ENCODE measurements around the gene DPF1.

DNA sequence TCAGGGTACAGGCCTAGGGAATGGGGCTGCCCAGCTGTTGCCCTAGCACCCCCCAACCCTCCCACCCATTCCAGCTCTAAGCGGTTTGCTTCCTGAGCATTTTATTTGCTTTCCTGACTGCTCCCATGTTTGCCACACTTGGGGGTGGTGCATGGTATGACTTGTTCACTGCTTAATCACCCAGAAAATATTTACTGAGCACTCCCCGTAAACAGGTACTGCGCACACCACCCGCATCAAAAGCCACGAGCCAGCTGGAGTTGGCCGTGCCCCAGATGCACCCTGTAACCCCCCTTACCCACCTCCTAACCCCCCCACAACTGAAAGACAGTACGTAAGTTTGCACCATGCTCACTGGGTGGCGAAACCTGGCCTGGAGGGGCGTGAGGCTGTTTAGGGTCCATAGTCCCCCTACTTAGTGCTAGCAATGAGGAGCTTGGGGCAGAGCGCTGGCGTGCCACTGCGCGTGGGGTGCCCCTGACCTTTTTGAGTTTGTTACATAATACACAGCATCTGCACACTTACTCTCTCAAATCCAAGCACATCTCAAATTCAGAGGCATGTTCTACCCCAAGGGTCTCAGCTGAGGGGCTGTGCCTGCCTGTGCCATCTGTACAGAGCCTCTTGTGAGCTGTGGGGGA, 29.8 kb downstream of the DPF1 start:
- TF ChIP-seq POLR2A (IDR thresholded peaks at IDR 0.05; ENCODE audit: low read length) (no peak), GATA1 (IDR thresholded peaks at IDR 0.05; ENCODE audit: low read depth, low read length) (no peak)

Measured in erythroblast (primary cell).